SK-N-MC (cell line): Measurements from ENCODE around the gene DIAPH3.
"Not testable (repeated sequence)": the region's sequence is repeated elsewhere in the genome, so short reads cannot be mapped to it uniquely, and the experiment has no call there.

Experiments
- DNase-seq: peaks from one replicate; pipeline ENCODE4 v3.0.0-alpha.2; 2011; ENCODE audit warnings: low read depth, low spot score
- H3K27ac ChIP-seq: fragments of 200-600 bp; sonication (generic); 2 replicates; pipeline ENCODE4 v1.5.1; 2016; ENCODE audit warnings: mixed run types
- H3K36me3 ChIP-seq: fragments of 200-600 bp; sonication (generic); 2 replicates; pipeline ENCODE4 v1.6.1; 2017; ENCODE audit warnings: antibody characterized with exemption, low read length, mixed read lengths; ENCODE audit not compliant: insufficient read depth
- H3K4me3 ChIP-seq: fragments of 200-600 bp; sonication (generic); 2 replicates; pipeline ENCODE4 v1.5.1; 2016
- H3K9ac ChIP-seq: fragments of 200-600 bp; sonication (generic); 2 replicates; pipeline ENCODE4 v1.8.0; 2017; ENCODE audit warnings: mixed run types, mixed read lengths; ENCODE audit not compliant: insufficient read length
- H3K9me3 ChIP-seq: fragments of 200-600 bp; sonication (generic); 2 replicates; pipeline ENCODE4 v1.6.1; 2017; ENCODE audit warnings: low read depth, mild to moderate bottlenecking, antibody characterized with exemption, low read length, moderate library complexity, mixed read lengths
- EZH2 ChIP-seq: fragments of 200-600 bp; sonication (generic); IDR thresholded peaks from one replicate; pipeline ENCODE4 v1.6.1; 2017; ENCODE audit warnings: antibody characterized with exemption
- FOXP2 ChIP-seq: optimal IDR thresholded peaks from 2 replicates; pipeline ENCODE3; 2011; ENCODE audit warnings: mild to moderate bottlenecking, moderate library complexity; ENCODE audit not compliant: insufficient read depth; ENCODE audit errors: extremely low read length, control extremely low read depth
- POLR2AphosphoS5 ChIP-seq: IDR thresholded peaks from 2 replicates; pipeline ENCODE4 v1.6.1; 2012; ENCODE audit warnings: mild to moderate bottlenecking, low read depth, low read length, borderline replicate concordance

The DIAPH3 gene

GRCh38 chr13:60091573-60091972, 72.2 kb downstream of the DIAPH3 start:
- Histone ChIP-seq H3K27ac (no peak overlapping the region), H3K9me3 (0 out of 2 replicates have a peak, but pooled peaks cover under 1% of the 10 kb centered on the region), H3K36me3 (peaks cover 42% of the 10 kb centered on the region), H3K9ac (no peak overlapping the region), H3K4me3 (no peak overlapping the region)
- TF ChIP-seq POLR2AphosphoS5 (no peak), EZH2 (no peak), FOXP2 (no peak)
- DNase-seq = no peak

GRCh38 chr13:60090574-60090973, 73.2 kb downstream of the DIAPH3 start:
- H3K9me3 ChIP-seq = no peaks in the 10 kb centered on the region
- TF ChIP-seq EZH2 = no peak
- TF ChIP-seq FOXP2 = no peak
- no peak for TF ChIP-seq POLR2AphosphoS5
- no peak overlapping the region for H3K4me3 ChIP-seq
- no peak for DNase-seq
- no peak overlapping the region for H3K9ac ChIP-seq
- peaks cover 36% of the 10 kb centered on the region for H3K36me3 ChIP-seq
- no peak overlapping the region for H3K27ac ChIP-seq

DNA sequence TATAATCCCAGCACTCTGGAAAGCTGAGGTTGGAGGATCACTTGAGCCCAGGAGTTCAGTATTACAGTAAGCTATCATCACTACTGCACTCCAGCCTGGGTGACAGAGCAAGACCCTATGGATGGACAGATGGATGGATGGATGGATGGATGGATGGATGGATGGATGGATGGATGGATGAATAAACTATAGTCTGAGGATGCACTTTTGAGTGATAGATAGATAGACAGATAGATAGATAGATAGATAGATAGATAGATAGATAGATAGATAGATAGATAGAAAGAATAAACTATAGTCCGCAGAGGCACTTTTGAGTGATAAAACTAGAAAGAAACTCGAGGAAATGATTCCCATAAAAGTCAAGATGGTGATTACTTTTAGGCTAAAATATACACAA, 79.9 kb downstream of the DIAPH3 start:
- H3K27ac ChIP-seq, DNase-seq, H3K36me3 ChIP-seq, H3K9me3 ChIP-seq, H3K4me3 ChIP-seq, H3K9ac ChIP-seq: not testable (repeated sequence)

- H3K36me3 ChIP-seq = peaks cover 13% of the 10 kb centered on the region
- H3K27ac ChIP-seq = peak overlapping the region; percentile 89
- H3K9ac ChIP-seq = no peak overlapping the region
- TF ChIP-seq FOXP2 = peak; percentile 79
- TF ChIP-seq POLR2AphosphoS5 = peak; percentile 71; the same call in 1 of the 2 replicates
- TF ChIP-seq EZH2 = no peak
- peak; percentile 96 for DNase-seq
- peaks cover 8% of the 10 kb centered on the region; the same call in 1 of the 2 replicates for H3K9me3 ChIP-seq
- H3K4me3 ChIP-seq = peak overlapping the region; percentile 49; the same call in 1 of the 2 replicates
These were observed 82.9 kb downstream of the DIAPH3 start for GRCh38 chr13:60080850-60081249.

GRCh38 chr13:60078226-60078625, 85.5 kb downstream of the DIAPH3 start:
- peaks cover 13% of the 10 kb centered on the region for H3K36me3 ChIP-seq
- no peak overlapping the region for H3K4me3 ChIP-seq
- DNase-seq = no peak
- peaks cover 8% of the 10 kb centered on the region; the same call in 1 of the 2 replicates for H3K9me3 ChIP-seq
- H3K9ac ChIP-seq = no peak overlapping the region
- TF ChIP-seq POLR2AphosphoS5 = no peak
- TF ChIP-seq EZH2 = no peak
- TF ChIP-seq FOXP2 = no peak
- H3K27ac ChIP-seq = no peak overlapping the region

DNA sequence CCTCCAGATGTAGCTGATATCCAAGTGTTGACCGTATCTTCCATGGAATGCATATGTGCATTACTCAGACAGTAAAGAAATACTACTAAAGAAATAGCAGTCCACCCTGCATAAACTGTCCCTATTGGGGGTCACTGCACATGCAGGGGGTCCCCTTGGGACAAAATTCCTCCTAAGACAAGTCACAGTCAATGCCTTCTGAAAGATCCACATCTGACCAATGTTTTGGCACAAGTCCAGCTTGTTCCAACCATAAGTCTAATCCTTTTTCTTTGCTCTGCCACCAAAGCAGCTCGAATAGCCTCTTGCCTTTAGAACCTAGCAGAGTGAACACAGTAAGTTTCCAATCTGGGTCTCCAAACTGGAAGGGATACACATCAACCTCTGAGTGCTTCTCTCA, 87.9 kb downstream of the DIAPH3 start:
- TF ChIP-seq EZH2 = no peak
- no peak for TF ChIP-seq POLR2AphosphoS5
- no peak for TF ChIP-seq FOXP2
- H3K9ac ChIP-seq = no peak overlapping the region
- H3K9me3 ChIP-seq = no peaks in the 10 kb centered on the region
- H3K4me3 ChIP-seq = no peak overlapping the region
- H3K27ac ChIP-seq = no peak overlapping the region
- DNase-seq = no peak
- H3K36me3 ChIP-seq = peaks cover 4% of the 10 kb centered on the region; the same call in 1 of the 2 replicates

DNA sequence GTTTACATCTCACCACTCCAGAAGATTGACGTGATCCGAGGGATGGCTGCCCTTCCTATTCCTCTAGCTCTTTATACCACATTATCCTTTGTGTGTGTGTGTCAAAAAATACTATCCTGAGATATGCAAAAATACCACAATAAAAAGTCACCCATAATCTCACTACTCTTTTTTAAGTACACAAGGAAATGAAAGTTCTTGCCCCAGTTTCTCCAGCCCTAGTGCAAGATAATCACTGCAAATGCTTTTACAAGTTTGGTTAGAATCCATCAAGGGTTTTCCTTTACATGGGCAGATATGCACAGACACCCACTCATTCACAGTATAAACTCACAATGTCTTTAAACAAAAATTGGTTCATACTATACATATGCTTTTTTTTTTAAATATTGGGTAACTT, 89.3 kb downstream of the DIAPH3 start:
- H3K4me3 ChIP-seq = no peak overlapping the region
- H3K36me3 ChIP-seq = peaks cover 9% of the 10 kb centered on the region; the same call in 1 of the 2 replicates
- no peak overlapping the region for H3K9ac ChIP-seq
- TF ChIP-seq EZH2 (no peak), POLR2AphosphoS5 (no peak), FOXP2 (no peak)
- no peak overlapping the region for H3K27ac ChIP-seq
- DNase-seq = no peak
- no peaks in the 10 kb centered on the region for H3K9me3 ChIP-seq

DNA sequence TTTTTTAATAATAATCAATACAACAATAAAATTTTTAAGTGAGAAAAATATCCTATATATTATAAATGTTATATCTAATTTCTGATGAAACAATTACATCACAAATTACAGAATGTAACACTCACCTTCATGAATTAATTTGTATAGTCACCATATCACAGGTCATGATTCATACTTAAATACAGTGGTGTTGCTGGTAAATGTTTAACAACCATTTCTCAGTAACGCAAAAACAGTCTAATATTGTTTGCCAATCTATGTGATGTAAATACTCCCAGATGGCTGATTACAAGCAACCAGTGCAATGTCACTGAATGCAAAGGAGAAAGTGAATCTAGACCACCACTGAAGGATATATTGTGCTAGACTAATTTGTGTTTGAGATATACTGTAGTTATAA, 97.5 kb downstream of the DIAPH3 start:
- TF ChIP-seq EZH2 = no peak
- no peak for TF ChIP-seq FOXP2
- no peak for TF ChIP-seq POLR2AphosphoS5
- Histone ChIP-seq H3K27ac (no peak overlapping the region), H3K36me3 (peaks cover 5% of the 10 kb centered on the region; the same call in 1 of the 2 replicates), H3K4me3 (no peak overlapping the region), H3K9ac (no peak overlapping the region), H3K9me3 (no peaks in the 10 kb centered on the region)
- no peak for DNase-seq

- Histone ChIP-seq H3K4me3 (no peak overlapping the region), H3K9ac (no peak overlapping the region), H3K27ac (no peak overlapping the region), H3K9me3 (peaks cover 9% of the 10 kb centered on the region; the same call in 1 of the 2 replicates), H3K36me3 (peaks cover 15% of the 10 kb centered on the region)
- TF ChIP-seq POLR2AphosphoS5 (no peak), FOXP2 (no peak), EZH2 (no peak)
- no peak for DNase-seq
These were observed 101.2 kb downstream of the DIAPH3 start for GRCh38 chr13:60062502-60062901.
